Measurements from ENCODE around the gene UVRAG.
"Not testable (repeated sequence)": the region's sequence is repeated elsewhere in the genome, so short reads cannot be mapped to it uniquely, and the experiment has no call there.

The UVRAG gene

GRCh38 chr11:76051937-76052336, 236.9 kb downstream of the UVRAG start:
- ATAC-seq (replicated peaks; ENCODE audit: extremely low read depth, poor library complexity, severe bottlenecking) (no peak), DNase-seq (ENCODE audit: low spot score in 2 of 2) (no peak)
- H3K4me3 Mint-ChIP-seq, result no peak overlapping the region
- peaks cover 4% of the 10 kb centered on the region for H3K36me3 Mint-ChIP-seq (ENCODE audit: insufficient read depth)
- peaks cover 17% of the 10 kb centered on the region for H3K4me1 Mint-ChIP-seq
- H3K27me3 Mint-ChIP-seq, result no peaks in the 10 kb centered on the region
- no peaks in the 10 kb centered on the region for H3K9me3 Mint-ChIP-seq
- H3K27ac Mint-ChIP-seq (ENCODE audit: low read depth), result peak overlapping the region; percentile 25

GRCh38 chr11:76054330-76054729, 239.3 kb downstream of the UVRAG start:
- ATAC-seq (replicated peaks; ENCODE audit: extremely low read depth, poor library complexity, severe bottlenecking) (no peak), DNase-seq (ENCODE audit: low spot score in 2 of 2) (no peak)
- Mint-ChIP-seq H3K9me3 (no peaks in the 10 kb centered on the region), H3K36me3 (ENCODE audit: insufficient read depth) (peaks cover 2% of the 10 kb centered on the region), H3K27me3 (no peaks in the 10 kb centered on the region), H3K27ac (ENCODE audit: low read depth) (peak overlapping the region; percentile 10), H3K4me1 (peaks cover 17% of the 10 kb centered on the region), H3K4me3 (no peak overlapping the region)

GRCh38 chr11:76056876-76057275, 241.9 kb downstream of the UVRAG start:
- Mint-ChIP-seq H3K27ac (ENCODE audit: low read depth) (peak overlapping the region; percentile 54), H3K27me3 (no peaks in the 10 kb centered on the region), H3K36me3 (ENCODE audit: insufficient read depth) (peaks cover 3% of the 10 kb centered on the region), H3K9me3 (no peaks in the 10 kb centered on the region), H3K4me3 (no peak overlapping the region), H3K4me1 (peaks cover 15% of the 10 kb centered on the region)
- no peak for ATAC-seq (replicated peaks; ENCODE audit: extremely low read depth, poor library complexity, severe bottlenecking)
- no peak for DNase-seq (ENCODE audit: low spot score in 2 of 2)

GRCh38 chr11:76060475-76061036, 245.5 kb downstream of the UVRAG start:
- H3K9me3 Mint-ChIP-seq; H3K4me1 Mint-ChIP-seq; H3K4me3 Mint-ChIP-seq; H3K27me3 Mint-ChIP-seq; DNase-seq (ENCODE audit: low spot score in 2 of 2); H3K27ac Mint-ChIP-seq (ENCODE audit: low read depth); ATAC-seq (replicated peaks; ENCODE audit: extremely low read depth, poor library complexity, severe bottlenecking); H3K36me3 Mint-ChIP-seq (ENCODE audit: insufficient read depth): not testable (repeated sequence)

- peak overlapping the region; percentile 35 for H3K27ac Mint-ChIP-seq (ENCODE audit: low read depth)
- ATAC-seq (replicated peaks; ENCODE audit: extremely low read depth, poor library complexity, severe bottlenecking) (no peak), DNase-seq (ENCODE audit: low spot score in 2 of 2) (no peak)
- no peaks in the 10 kb centered on the region for H3K4me1 Mint-ChIP-seq
- no peaks in the 10 kb centered on the region for H3K27me3 Mint-ChIP-seq
- H3K36me3 Mint-ChIP-seq (ENCODE audit: insufficient read depth), result peaks cover 7% of the 10 kb centered on the region
- H3K4me3 Mint-ChIP-seq, result no peak overlapping the region
- no peaks in the 10 kb centered on the region for H3K9me3 Mint-ChIP-seq
Measured at GRCh38 chr11:76062733-76063132, 247.7 kb downstream of the UVRAG start.

GRCh38 chr11:76064192-76064591, 249.2 kb downstream of the UVRAG start:
- DNase-seq (ENCODE audit: low spot score in 2 of 2) (no peak), ATAC-seq (replicated peaks; ENCODE audit: extremely low read depth, poor library complexity, severe bottlenecking) (no peak)
- Mint-ChIP-seq H3K27ac (ENCODE audit: low read depth) (no peak overlapping the region), H3K27me3 (no peaks in the 10 kb centered on the region), H3K36me3 (ENCODE audit: insufficient read depth) (peaks cover 10% of the 10 kb centered on the region), H3K4me1 (no peaks in the 10 kb centered on the region), H3K9me3 (no peaks in the 10 kb centered on the region), H3K4me3 (no peak overlapping the region)

GRCh38 chr11:76067099-76067498, 252.1 kb downstream of the UVRAG start:
- ATAC-seq (replicated peaks; ENCODE audit: extremely low read depth, poor library complexity, severe bottlenecking), result no peak
- DNase-seq (ENCODE audit: low spot score in 2 of 2), result no peak
- no peaks in the 10 kb centered on the region for H3K27me3 Mint-ChIP-seq
- H3K36me3 Mint-ChIP-seq (ENCODE audit: insufficient read depth), result peaks cover 9% of the 10 kb centered on the region
- H3K9me3 Mint-ChIP-seq, result no peaks in the 10 kb centered on the region
- no peaks in the 10 kb centered on the region for H3K4me1 Mint-ChIP-seq
- H3K4me3 Mint-ChIP-seq, result no peak overlapping the region
- no peak overlapping the region for H3K27ac Mint-ChIP-seq (ENCODE audit: low read depth)

- Mint-ChIP-seq H3K27me3 (no peaks in the 10 kb centered on the region), H3K4me1 (no peaks in the 10 kb centered on the region), H3K27ac (ENCODE audit: low read depth) (no peak overlapping the region), H3K9me3 (no peaks in the 10 kb centered on the region), H3K4me3 (no peak overlapping the region), H3K36me3 (ENCODE audit: insufficient read depth) (peaks cover 9% of the 10 kb centered on the region)
- no peak for ATAC-seq (replicated peaks; ENCODE audit: extremely low read depth, poor library complexity, severe bottlenecking)
- DNase-seq (ENCODE audit: low spot score in 2 of 2), result no peak
Measured at GRCh38 chr11:76069001-76069400, 254.0 kb downstream of the UVRAG start.

- DNase-seq (ENCODE audit: low spot score in 2 of 2), result no peak
- H3K36me3 Mint-ChIP-seq (ENCODE audit: insufficient read depth), result peaks cover 9% of the 10 kb centered on the region
- H3K4me1 Mint-ChIP-seq, result no peaks in the 10 kb centered on the region
- no peak for ATAC-seq (replicated peaks; ENCODE audit: extremely low read depth, poor library complexity, severe bottlenecking)
- no peaks in the 10 kb centered on the region for H3K27me3 Mint-ChIP-seq
- H3K4me3 Mint-ChIP-seq, result no peak overlapping the region
- H3K9me3 Mint-ChIP-seq, result no peaks in the 10 kb centered on the region
- H3K27ac Mint-ChIP-seq (ENCODE audit: low read depth), result no peak overlapping the region
Measured at GRCh38 chr11:76071090-76071489, 256.1 kb downstream of the UVRAG start.

GRCh38 chr11:76073724-76074123, 258.7 kb downstream of the UVRAG start:
- H3K36me3 Mint-ChIP-seq (ENCODE audit: insufficient read depth), result peaks cover 1% of the 10 kb centered on the region
- no peaks in the 10 kb centered on the region for H3K4me1 Mint-ChIP-seq
- no peak for DNase-seq (ENCODE audit: low spot score in 2 of 2)
- H3K27me3 Mint-ChIP-seq, result no peaks in the 10 kb centered on the region
- no peak overlapping the region for H3K4me3 Mint-ChIP-seq
- ATAC-seq (replicated peaks; ENCODE audit: extremely low read depth, poor library complexity, severe bottlenecking), result no peak
- H3K9me3 Mint-ChIP-seq, result no peaks in the 10 kb centered on the region
- no peak overlapping the region for H3K27ac Mint-ChIP-seq (ENCODE audit: low read depth)

- H3K4me3 Mint-ChIP-seq, result no peak overlapping the region
- ATAC-seq (replicated peaks; ENCODE audit: extremely low read depth, poor library complexity, severe bottlenecking) (no peak), DNase-seq (ENCODE audit: low spot score in 2 of 2) (no peak)
- H3K27me3 Mint-ChIP-seq, result no peaks in the 10 kb centered on the region
- peaks cover 5% of the 10 kb centered on the region for H3K36me3 Mint-ChIP-seq (ENCODE audit: insufficient read depth)
- H3K9me3 Mint-ChIP-seq, result no peaks in the 10 kb centered on the region
- no peaks in the 10 kb centered on the region for H3K4me1 Mint-ChIP-seq
- no peak overlapping the region for H3K27ac Mint-ChIP-seq (ENCODE audit: low read depth)
Measured at GRCh38 chr11:76074148-76075095, 259.4 kb downstream of the UVRAG start.

- H3K27me3 Mint-ChIP-seq, result no peaks in the 10 kb centered on the region
- no peaks in the 10 kb centered on the region for H3K4me1 Mint-ChIP-seq
- H3K36me3 Mint-ChIP-seq (ENCODE audit: insufficient read depth), result peaks cover 5% of the 10 kb centered on the region
- ATAC-seq (replicated peaks; ENCODE audit: extremely low read depth, poor library complexity, severe bottlenecking) (no peak), DNase-seq (ENCODE audit: low spot score in 2 of 2) (no peak)
- no peaks in the 10 kb centered on the region for H3K9me3 Mint-ChIP-seq
- no peak overlapping the region for H3K27ac Mint-ChIP-seq (ENCODE audit: low read depth)
- H3K4me3 Mint-ChIP-seq, result no peak overlapping the region
Measured at GRCh38 chr11:76075716-76076115, 260.7 kb downstream of the UVRAG start.

- H3K9me3 Mint-ChIP-seq; H3K4me1 Mint-ChIP-seq; H3K27me3 Mint-ChIP-seq; H3K36me3 Mint-ChIP-seq (ENCODE audit: insufficient read depth); H3K27ac Mint-ChIP-seq (ENCODE audit: low read depth); DNase-seq (ENCODE audit: low spot score in 2 of 2); ATAC-seq (replicated peaks; ENCODE audit: extremely low read depth, poor library complexity, severe bottlenecking); H3K4me3 Mint-ChIP-seq: not testable (repeated sequence)
Measured at GRCh38 chr11:76076253-76076652, 261.2 kb downstream of the UVRAG start.
